ENCODE results near the gene FADS3. TPM values are rescaled to one million over a fixed set of nuclear protein-coding genes. Genes with fewer than 3 reads are reported as not detected.
A peak's percentile ranks its signal among the peaks of the same experiment; 100 is the strongest.

The FADS3 gene
- total RNA-seq, 1 experiment from 2014 or later = 22.6 TPM

- no peak for ATAC-seq
- H3K4me1 ChIP-seq (ENCODE audit: control insufficient read depth, insufficient read depth, low read length) = peaks cover 13% of the 10 kb centered on the region
- no peaks in the 10 kb centered on the region for H3K9me3 ChIP-seq (ENCODE audit: control insufficient read depth, insufficient read depth, low read depth, low read length)
- BruUV-seq (replicated peaks) = no TSS peak
- POLR2A ChIA-PET = interaction anchor here (0.6 kb wide), 1 partner anchor 49 kb away, joined by 6 read pairs; no protein-coding TSS in a partner anchor
- TF ChIP-seq TCF7L2 (IDR thresholded peaks at IDR 0.05; ENCODE audit: low read depth, low read length) = no peak
- no peak for TF ChIP-seq REST (IDR thresholded peaks at IDR 0.05; ENCODE audit: insufficient read depth in 1 of 2, low read depth in 2 of 2, low read length in 1 of 2)
- no peak for TF ChIP-seq SIN3A (IDR thresholded peaks at IDR 0.05; ENCODE audit: borderline replicate concordance, insufficient read depth, low read depth, low read length)
- no peak for TF ChIP-seq CTCF (IDR thresholded peaks at IDR 0.05)
- no peak for TF ChIP-seq POLR2AphosphoS5 (IDR thresholded peaks at IDR 0.05; ENCODE audit: low read depth, low read length)
- H3K27ac ChIP-seq (ENCODE audit: low read length) = no peak overlapping the region
- no peak overlapping the region for H3K4me3 ChIP-seq (ENCODE audit: low read depth in 2 of 2, low read length in 2 of 2)
- no peaks in the 10 kb centered on the region for H3K27me3 ChIP-seq (ENCODE audit: control insufficient read depth, insufficient read depth, low read length)
- no peaks in the 10 kb centered on the region for H3K36me3 ChIP-seq (ENCODE audit: control insufficient read depth, insufficient read depth, low read length)
- in situ Hi-C loops (cut with HindIII; ENCODE audit: low pct_unique_long_range_greater_than_20kb, low sequenced_read_pairs) (no loop called here), intact Hi-C loops (cut with micrococcal nuclease; ENCODE audit: unreplicated experiment) (no loop called here)
- no peak for DNase-seq (ENCODE audit: low read depth, low spot score)
- CTCF ChIA-PET = no interaction called here
These were observed 18.3 kb downstream of the FADS3 start for GRCh38 chr11:61872935-61873565.

- ATAC-seq (peak; percentile 95), DNase-seq (ENCODE audit: low read depth, low spot score) (peak; percentile 25)
- Histone ChIP-seq H3K27ac (ENCODE audit: low read length) (peak overlapping the region; percentile 48; the same call in 1 of the 2 replicates), H3K27me3 (ENCODE audit: control insufficient read depth, insufficient read depth, low read length) (no peaks in the 10 kb centered on the region), H3K4me3 (ENCODE audit: low read depth in 2 of 2, low read length in 2 of 2) (peak overlapping the region in 1 of 2 experiments; percentile 40; a peak in 2 of 4 replicates), H3K36me3 (ENCODE audit: control insufficient read depth, insufficient read depth, low read length) (no peaks in the 10 kb centered on the region), H3K9me3 (ENCODE audit: control insufficient read depth, insufficient read depth, low read depth, low read length) (no peaks in the 10 kb centered on the region), H3K4me1 (ENCODE audit: control insufficient read depth, insufficient read depth, low read length) (peaks cover 13% of the 10 kb centered on the region)
- ChIA-PET CTCF (interaction anchor here (0.7 to 2.0 kb wide), 7 partner anchors 14 to 237 kb away, joined by 3 to 13 read pairs (median 4); no protein-coding TSS in a partner anchor), POLR2A (no interaction called here)
- in situ Hi-C loops (cut with HindIII; ENCODE audit: low pct_unique_long_range_greater_than_20kb, low sequenced_read_pairs) = no loop called here
- no TSS peak for BruUV-seq (replicated peaks)
- TF ChIP-seq CTCF (IDR thresholded peaks at IDR 0.05) = peak; percentile 97
- 0 out of 4 replicates have a peak, but pooled peaks of 1 of the 2 experiments have one; percentile 27 for TF ChIP-seq REST (IDR thresholded peaks at IDR 0.05; ENCODE audit: insufficient read depth in 1 of 2, low read depth in 2 of 2, low read length in 1 of 2)
- TF ChIP-seq POLR2AphosphoS5 (IDR thresholded peaks at IDR 0.05; ENCODE audit: low read depth, low read length) = no peak
- TF ChIP-seq SIN3A (IDR thresholded peaks at IDR 0.05; ENCODE audit: borderline replicate concordance, insufficient read depth, low read depth, low read length) = no peak
- intact Hi-C loops (cut with micrococcal nuclease; ENCODE audit: unreplicated experiment) = loop anchor here (1.0 kb wide), 1 partner anchor 76 kb away; no protein-coding TSS in a partner anchor
These were observed 20.2 kb downstream of the FADS3 start for GRCh38 chr11:61871158-61871597.

Measured in Panc1 (cell line).